SU-DHL-6 (cell line): ENCODE results near the gene PRKCE.

Experiments used
- EZH2phosphoT487 ChIP-seq: fragments of 200-600 bp; sonication (generic), shearing (Covaris generic); conservative IDR thresholded peaks from 2 replicates; pipeline ENCODE4 v1.6.1; 2018; ENCODE audit warnings: mild to moderate bottlenecking, antibody characterized with exemption, low read length, moderate library complexity, mixed read lengths
- TF ChIP-seq, protein P1 (sequence below): fragments of 200-600 bp; sonication (generic); IDR thresholded peaks from one replicate; pipeline ENCODE4 v1.5.1; 2017; ENCODE audit warnings: antibody characterized with exemption, mild to moderate bottlenecking, low read length, moderate library complexity; ENCODE audit not compliant: insufficient read depth, poor library complexity, severe bottlenecking

DNA sequence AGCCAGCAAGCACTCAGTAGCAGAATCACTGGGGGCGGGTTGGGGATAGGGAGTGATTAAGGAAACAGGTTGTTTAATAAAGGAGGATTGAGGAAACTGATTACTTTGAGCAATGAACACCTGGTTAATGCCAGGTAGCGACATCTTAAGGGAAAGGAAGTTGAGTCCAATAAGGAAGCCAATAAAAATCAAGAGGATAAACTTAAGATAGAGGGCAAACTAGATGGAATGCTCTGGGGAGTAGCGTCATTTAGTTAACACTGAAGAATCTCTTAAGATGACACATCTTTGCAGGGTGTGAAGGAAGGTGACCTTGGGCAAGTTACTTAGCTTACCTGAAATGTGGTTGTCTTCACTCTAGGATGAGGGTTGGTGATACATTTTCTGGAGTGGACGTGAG is 242.7 kb downstream of the PRKCE start:
- TF ChIP-seq, protein P1, sequence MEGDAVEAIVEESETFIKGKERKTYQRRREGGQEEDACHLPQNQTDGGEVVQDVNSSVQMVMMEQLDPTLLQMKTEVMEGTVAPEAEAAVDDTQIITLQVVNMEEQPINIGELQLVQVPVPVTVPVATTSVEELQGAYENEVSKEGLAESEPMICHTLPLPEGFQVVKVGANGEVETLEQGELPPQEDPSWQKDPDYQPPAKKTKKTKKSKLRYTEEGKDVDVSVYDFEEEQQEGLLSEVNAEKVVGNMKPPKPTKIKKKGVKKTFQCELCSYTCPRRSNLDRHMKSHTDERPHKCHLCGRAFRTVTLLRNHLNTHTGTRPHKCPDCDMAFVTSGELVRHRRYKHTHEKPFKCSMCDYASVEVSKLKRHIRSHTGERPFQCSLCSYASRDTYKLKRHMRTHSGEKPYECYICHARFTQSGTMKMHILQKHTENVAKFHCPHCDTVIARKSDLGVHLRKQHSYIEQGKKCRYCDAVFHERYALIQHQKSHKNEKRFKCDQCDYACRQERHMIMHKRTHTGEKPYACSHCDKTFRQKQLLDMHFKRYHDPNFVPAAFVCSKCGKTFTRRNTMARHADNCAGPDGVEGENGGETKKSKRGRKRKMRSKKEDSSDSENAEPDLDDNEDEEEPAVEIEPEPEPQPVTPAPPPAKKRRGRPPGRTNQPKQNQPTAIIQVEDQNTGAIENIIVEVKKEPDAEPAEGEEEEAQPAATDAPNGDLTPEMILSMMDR: no peak
- no peak for TF ChIP-seq EZH2phosphoT487
